Pancreas (tissue), 10 donors: ENCODE measurements around the gene LRRC30. TPM values are rescaled to one million over a fixed set of nuclear protein-coding genes. Genes with fewer than 3 reads are reported as not detected.

Source experiments
- ATAC-seq, 4 donors: fragments of 200-7000 bp; cut with Tn5 transposase; one replicate each; pipeline versions ENCODE4 v1.8.0 to v1.9.1; 2020; ENCODE audit warnings: mild to moderate bottlenecking in 4 of 4, moderate library complexity in 4 of 4
- DNase-seq, 6 donors: peaks; one replicate each; pipeline ENCODE4 v3.0.0-alpha.2; 2020
- FAIRE-seq: peaks from 2 replicates; lab custom pipeline; 2012; peaks lifted over from hg19 to GRCh38; lab: Jason Lieb, UNC
- H3K27ac ChIP-seq, 4 donors: fragments of 200-600 bp; sonication (generic); 1 replicate in 3 of 4; 2 replicates in 1 of 4; pipeline versions ENCODE4 v1.5.0 to v1.8.0; 2020
- H3K27me3 ChIP-seq, 4 donors: fragments of 200-600 bp; one replicate each; pipeline ENCODE4 v1.8.0; 2021
- H3K36me3 ChIP-seq, 3 donors: fragments of 200-600 bp; sonication (generic) in 1 of 3; one replicate each; pipeline versions ENCODE4 v1.5.0 to v1.8.0; 2020 to 2021
- H3K4me1 ChIP-seq, 3 donors: fragments of 200-600 bp; one replicate each; pipeline ENCODE4 v1.8.0; 2021
- H3K4me3 ChIP-seq, 4 donors: fragments of 200-600 bp; sonication (generic) in 2 of 4; one replicate each; pipeline versions ENCODE4 v1.5.0 to v1.8.0; 2020 to 2021
- H3K9me3 ChIP-seq, 4 donors: fragments of 200-600 bp; one replicate each; pipeline ENCODE4 v1.8.0; 2021
- CTCF ChIP-seq, 4 donors: fragments of 200-600 bp; sonication (generic) in 3 of 4; IDR thresholded peaks; one replicate each; pipeline versions ENCODE4 v1.5.0 to v1.8.0; 2021; ENCODE audit warnings: antibody characterized with exemption in 4 of 4
- WGBS, 2 donors: extraction: QIAGEN DNeasy Blood & Tissue Kit; methylation state at CpG; one replicate each; pipeline ENCODE4 v1.1.7; 2013; 5-methylcytosine and 5-hydroxymethylcytosine counted together
- intact Hi-C, 3 donors: fragments of 100-400 bp; cut with DNase I; formaldehyde crosslinking; loops; one replicate each; pipeline versions ENCODE4 v1.11.1 to v1.14.2; 2022
- polyA plus RNA-seq, 2 donors: library from polyadenylated mRNA; stranded (reverse); fragments of 200-250 nt; gene quantifications; one replicate each; pipeline ENCODE4 v1.2.3, GENCODE V29; 2013
- total RNA-seq, 6 donors: library from RNA; stranded (reverse); fragmentation: NEBNext Ultra II Directional in 4 of 6; extraction: Animal tissue kit (Norgen Biotek cat#: 25700) in 4 of 6; gene quantifications; one replicate each; pipeline versions ENCODE4 v1.2.1 to v1.2.4, GENCODE V29; 2021 to 2023
- donor health status: healthy with polysubstance abuse.
- donor health status: DM: no; HTN: no; CAD: no; lungs with moderate emphysema.
- donor health status: DM: no; HTN: no; CAD: no.
- donor health status: control.
- donor health status: control.
- donor health status: Bipolar disorder and iron deficiency.
- donor health status: DM: yes; HTN: yes; CAD: no.
- donor health status: DM: no; HTN: no; CAD: no.
- donor health status: DM: no; HTN: no; CAD: no.
- donor health status: DM: yes; HTN: yes; CAD: no.

Gene LRRC30
- total and polyA plus RNA-seq, 8 donors, result not detected

DNA sequence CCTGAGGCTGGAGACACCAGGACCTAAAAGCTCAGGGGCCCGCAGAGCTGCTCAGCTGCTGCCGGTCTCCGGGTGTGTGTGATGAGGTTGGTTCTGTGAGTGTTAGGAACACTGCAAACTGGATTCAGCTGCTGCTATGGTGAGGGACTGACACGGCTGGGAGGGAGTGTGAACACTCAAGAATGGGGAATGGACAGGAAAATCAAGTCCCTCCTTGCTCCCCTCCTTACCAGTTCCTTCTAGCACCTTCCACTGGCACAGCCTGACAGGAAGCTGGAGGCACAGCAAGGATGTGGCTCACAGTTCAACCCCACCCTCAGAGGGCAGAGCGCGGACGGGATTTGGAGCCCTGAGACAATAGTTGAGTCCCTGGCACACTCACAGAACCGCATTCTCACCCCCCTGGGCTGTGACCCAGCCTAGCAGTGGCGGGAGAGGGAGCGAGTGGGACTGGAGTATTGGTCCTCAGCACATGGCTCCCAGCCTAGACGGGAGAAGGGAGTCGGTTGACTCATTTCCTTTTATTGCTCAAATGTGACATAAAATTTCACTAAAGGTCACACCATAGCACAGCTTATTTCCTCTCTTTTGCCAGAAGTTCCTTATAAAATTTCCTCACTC lies 42.5 kb downstream of the LRRC30 start:
- H3K9me3 ChIP-seq, result no peaks in the 10 kb centered on the region
- H3K4me3 ChIP-seq, result no peak overlapping the region
- intact Hi-C loops, result loop anchor here in 1 of 3 donors (10.0 kb wide), 1 partner anchor 1111 kb away; no protein-coding TSS in a partner anchor
- no peak for FAIRE-seq
- peak overlapping the region in 2 of 4 donors; percentile 29 to 42 for H3K27ac ChIP-seq
- peak in 5 of 6 donors; percentile 12 to 58 (median 23) for DNase-seq
- peak in 3 of 4 donors; percentile 55 to 74 (median 69) for ATAC-seq
- H3K27me3 ChIP-seq, result no peaks in the 10 kb centered on the region
- no peaks in the 10 kb centered on the region for H3K36me3 ChIP-seq
- H3K4me1 ChIP-seq, result peaks cover 0 to 6% (median 0%) of the 10 kb centered on the region in 3 donors
- no peak for TF ChIP-seq CTCF (IDR thresholded peaks at IDR 0.05)
- WGBS, 2 donors, result 68 to 72% methylated on average over 12 of the region's 12 CpGs

DNA sequence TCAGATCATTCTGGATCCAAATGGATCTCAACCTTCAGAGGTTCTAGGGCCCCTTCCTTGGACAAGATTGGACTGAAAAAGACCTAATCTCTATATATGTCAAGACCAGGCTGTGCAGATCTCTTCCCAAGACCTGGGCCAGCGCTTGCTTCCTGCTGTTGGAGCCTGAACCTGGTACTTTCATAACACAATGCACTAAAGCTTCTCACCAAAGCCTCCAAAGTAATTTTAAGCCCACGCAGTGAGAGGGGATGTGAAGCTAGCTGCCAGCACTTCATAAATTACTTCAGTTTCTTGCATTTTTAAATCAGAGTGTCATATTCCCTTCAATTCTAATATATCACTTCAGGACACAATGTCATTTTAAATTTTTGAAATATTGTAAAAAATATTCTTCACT lies 50.7 kb downstream of the LRRC30 start:
- intact Hi-C loops, result no loop called here
- DNase-seq (no peak), FAIRE-seq (no peak), ATAC-seq (no peak)
- no peaks in the 10 kb centered on the region for H3K36me3 ChIP-seq
- H3K4me1 ChIP-seq, result no peaks in the 10 kb centered on the region
- TF ChIP-seq CTCF (IDR thresholded peaks at IDR 0.05), result no peak
- no peak overlapping the region for H3K27ac ChIP-seq
- no peak overlapping the region for H3K4me3 ChIP-seq
- H3K27me3 ChIP-seq, result no peaks in the 10 kb centered on the region
- H3K9me3 ChIP-seq, result no peaks in the 10 kb centered on the region
- WGBS, 2 donors, result 78 to 89% methylated on average over 2 of the region's 2 CpGs

Other genes with a start within 250 kb of the LRRC30 start
- 1 to 10 TPM in 3 of 6 donors, under 1 TPM in 3; 0.39 to 3.1 (median 1.0) TPM for gene LAMA1, start 113.3 kb upstream of the LRRC30 start, total RNA-seq
- gene LAMA1, start 113.3 kb upstream of the LRRC30 start, polyA plus RNA-seq, result 1 to 10 TPM in 1 of 2 donors, under 1 TPM in 1; 0.49 to 2.4 TPM